Lung (tissue), 12 donors: Measurements from ENCODE around the gene TMEFF2. TPM values are rescaled to one million over a fixed set of nuclear protein-coding genes. Genes with fewer than 3 reads are reported as not detected.

Source experiments
- ATAC-seq: fragments of 200-7000 bp; cut with Tn5 transposase; one replicate; pipeline ENCODE4 v1.9.1; 2020; ENCODE audit warnings: moderate number of reproducible peaks; ENCODE audit not compliant: insufficient read depth, low FRiP score
- DNase-seq, 3 donors: peaks; one replicate each; pipeline ENCODE4 v3.0.0-alpha.2; 2013 to 2017
- H3K27ac ChIP-seq, 2 donors: one replicate each; pipeline ENCODE4 v1.5.1; 2013; ENCODE audit warnings: mild to moderate bottlenecking in 2 of 2, moderate library complexity in 2 of 2, control low read depth in 1 of 2, inconsistent platforms in 1 of 2, low read depth in 1 of 2, low read length in 1 of 2
- H3K27me3 ChIP-seq, 3 donors: one replicate each; pipeline ENCODE4 v1.5.1; 2013; ENCODE audit warnings: low read length in 2 of 3; ENCODE audit not compliant: control insufficient read depth in 3 of 3, insufficient read depth in 3 of 3
- H3K36me3 ChIP-seq, 4 donors: one replicate each; pipeline ENCODE4 v1.5.1; 2013; ENCODE audit warnings: low read length in 4 of 4, mild to moderate bottlenecking in 1 of 4, moderate library complexity in 1 of 4; ENCODE audit not compliant: control insufficient read depth in 4 of 4, insufficient read depth in 4 of 4
- H3K4me1 ChIP-seq, 5 donors: one replicate each; pipeline ENCODE4 v1.5.1; 2013; ENCODE audit warnings: low read length in 5 of 5, mild to moderate bottlenecking in 2 of 5, moderate library complexity in 1 of 5; ENCODE audit not compliant: control insufficient read depth in 5 of 5, insufficient read depth in 5 of 5
- H3K4me3 ChIP-seq: one replicate; pipeline ENCODE4 v1.5.1; 2013; ENCODE audit warnings: mild to moderate bottlenecking, control low read depth, moderate library complexity
- H3K9ac ChIP-seq, 2 donors: one replicate each; pipeline ENCODE4 v1.5.1; 2013; ENCODE audit warnings: low read length in 2 of 2, control low read depth in 1 of 2; ENCODE audit not compliant: insufficient read depth in 1 of 2
- H3K9me3 ChIP-seq, 4 donors: one replicate each; pipeline ENCODE4 v1.5.1; 2013; ENCODE audit warnings: low read length in 3 of 4, mild to moderate bottlenecking in 1 of 4, moderate library complexity in 1 of 4; ENCODE audit not compliant: control insufficient read depth in 4 of 4, insufficient read depth in 3 of 4
- CTCF ChIP-seq: IDR thresholded peaks from 2 replicates; pipeline ENCODE4 v1.5.1; 2012; ENCODE audit warnings: mild to moderate bottlenecking; ENCODE audit errors: control extremely low read depth, extremely low read depth
- WGBS, 2 donors: extraction: QIAGEN DNeasy Blood & Tissue Kit; methylation state at CpG; one replicate each; pipeline ENCODE4 v1.1.7; 2013; 5-methylcytosine and 5-hydroxymethylcytosine counted together
- polyA plus RNA-seq, 2 donors: library from polyadenylated mRNA; stranded (reverse); fragments of 200-250 nt; gene quantifications; one replicate each; pipeline ENCODE4 v1.2.1, GENCODE V29; 2013
- total RNA-seq, 2 donors: library from RNA; depleted of rRNA in 1 of 2; stranded (reverse); fragments of >200 nt in 1 of 2; gene quantifications; one replicate each; pipeline ENCODE4 v1.2.1, GENCODE V29; 2014 to 2021
- donor health status: control.
- donor health status: control.
- donor health status: Bipolar disorder and iron deficiency.
- donor health status: healthy.
- donor health status: DM: yes; HTN: yes; CAD: no.

Gene TMEFF2
- total and polyA plus RNA-seq, 4 donors, result 0.43 TPM; not detected in 3

- no peak for ATAC-seq
- peaks cover 0 to 2% (median 0%) of the 10 kb centered on the region in 5 donors for H3K4me1 ChIP-seq
- H3K9ac ChIP-seq, result no peak overlapping the region
- no peak overlapping the region for H3K27ac ChIP-seq
- H3K9me3 ChIP-seq, result no peaks in the 10 kb centered on the region
- no peaks in the 10 kb centered on the region for H3K27me3 ChIP-seq
- H3K36me3 ChIP-seq, result no peaks in the 10 kb centered on the region
- TF ChIP-seq CTCF, result no peak
- DNase-seq, result no peak
- WGBS, 2 donors, result 92 to 94% methylated on average over 6 of the region's 6 CpGs
- H3K4me3 ChIP-seq, result no peak overlapping the region
Observed at GRCh38 chr2:192043216-192043870, 151.4 kb downstream of the TMEFF2 start.

GRCh38 chr2:192042126-192042525, 152.6 kb downstream of the TMEFF2 start:
- 93 to 97% methylated on average over 5 of the region's 5 CpGs for WGBS, 2 donors
- no peak for TF ChIP-seq CTCF
- Histone ChIP-seq H3K36me3 (no peaks in the 10 kb centered on the region), H3K9me3 (no peaks in the 10 kb centered on the region), H3K27ac (no peak overlapping the region), H3K27me3 (no peaks in the 10 kb centered on the region), H3K9ac (no peak overlapping the region), H3K4me1 (peaks cover 0 to 2% (median 0%) of the 10 kb centered on the region in 5 donors), H3K4me3 (no peak overlapping the region)
- ATAC-seq (no peak), DNase-seq (no peak)

- TF ChIP-seq CTCF, result no peak
- H3K27me3 ChIP-seq, result no peaks in the 10 kb centered on the region
- H3K36me3 ChIP-seq, result peaks cover 0 to 3% (median 0%) of the 10 kb centered on the region in 4 donors
- peaks cover 0 to 4% (median 0%) of the 10 kb centered on the region in 5 donors for H3K4me1 ChIP-seq
- WGBS, 2 donors, result 68 to 89% methylated on average over 1 of the region's 1 CpG
- H3K9me3 ChIP-seq, result no peaks in the 10 kb centered on the region
- H3K27ac ChIP-seq, result no peak overlapping the region
- no peak for ATAC-seq
- no peak overlapping the region for H3K9ac ChIP-seq
- H3K4me3 ChIP-seq, result no peak overlapping the region
- DNase-seq, result peak in 2 of 3 donors; percentile 28 to 53
Observed at GRCh38 chr2:192038110-192038509, 156.6 kb downstream of the TMEFF2 start.
